DLD1 (cell line): Measurements from ENCODE around the gene CHKA.

ENCODE experiments used
- in situ Hi-C: cut with HindIII; loops from 2 replicates; pipeline ENCODE4 v1.10.0; 2017; ENCODE audit warnings: low sequenced_read_pairs

CHKA gene

GRCh38 chr11:68048681-68049508 is 72.3 kb downstream of the CHKA start:
- in situ Hi-C loops = no loop called here

- in situ Hi-C loops = no loop called here
Measured at GRCh38 chr11:68047437-68048290, 73.5 kb downstream of the CHKA start.

- in situ Hi-C loops = no loop called here
Measured at GRCh38 chr11:68044898-68045351, 76.3 kb downstream of the CHKA start.

GRCh38 chr11:68044145-68044813 is 76.9 kb downstream of the CHKA start:
- in situ Hi-C loops = no loop called here

GRCh38 chr11:68043349-68044144 is 77.6 kb downstream of the CHKA start:
- in situ Hi-C loops = no loop called here

- in situ Hi-C loops = no loop called here
Measured at GRCh38 chr11:68043029-68043348, 78.2 kb downstream of the CHKA start.

- in situ Hi-C loops = no loop called here
Measured at GRCh38 chr11:68042219-68043028, 78.8 kb downstream of the CHKA start.

GRCh38 chr11:68041617-68042218 is 79.5 kb downstream of the CHKA start:
- in situ Hi-C loops = no loop called here

- in situ Hi-C loops = no loop called here
Measured at GRCh38 chr11:68040957-68041591, 80.1 kb downstream of the CHKA start.

- in situ Hi-C loops = no loop called here
Measured at GRCh38 chr11:68040101-68040956, 80.9 kb downstream of the CHKA start.

- in situ Hi-C loops = no loop called here
Measured at GRCh38 chr11:68039526-68040086, 81.6 kb downstream of the CHKA start.

- in situ Hi-C loops = no loop called here
Measured at GRCh38 chr11:68038718-68039525, 82.3 kb downstream of the CHKA start, which contains the start of gene TCIRG1. TCIRG1 (plus strand) TSS chr11:68039025; CDS start chr11:68041272, 2,247 bp downstream.

GRCh38 chr11:68038226-68038717 is 82.9 kb downstream of the CHKA start:
- in situ Hi-C loops = no loop called here

- in situ Hi-C loops = no loop called here
Measured at GRCh38 chr11:68037411-68038225, 83.6 kb downstream of the CHKA start.

GRCh38 chr11:68036717-68037239 is 84.4 kb downstream of the CHKA start:
- in situ Hi-C loops = no loop called here
